GM12892 (cell line): ENCODE results near the gene SERINC5.
"Not testable (repeated sequence)": the region's sequence is repeated elsewhere in the genome, so short reads cannot be mapped to it uniquely, and the experiment has no call there.

Experiments used
- POLR2A ChIP-seq: IDR thresholded peaks from 2 replicates; pipeline ENCODE4 v1.6.1; 2011; ENCODE audit warnings: low read depth, low read length, control low read depth
- POLR2AphosphoS5 ChIP-seq: IDR thresholded peaks from 2 replicates; pipeline ENCODE4 v1.6.1; 2011; ENCODE audit warnings: low read depth, low read length, control low read depth
- TAF1 ChIP-seq: IDR thresholded peaks from 2 replicates; pipeline ENCODE4 v1.6.1; 2011; ENCODE audit warnings: low read depth, mild to moderate bottlenecking, control low read depth, low read length, borderline replicate concordance

GRCh38 chr5:80270543-80270942 is 14.7 kb upstream of the SERINC5 start:
- not testable (repeated sequence) for TF ChIP-seq POLR2AphosphoS5, POLR2A, TAF1
